GM18499 (cell line): ENCODE data around the gene ZNF652.
"Not testable (repeated sequence)": the region's sequence is repeated elsewhere in the genome, so short reads cannot be mapped to it uniquely, and the experiment has no call there.

ENCODE experiments used
- ATAC-seq: cut with Tn5 transposase; IDR thresholded peaks from one replicate; pipeline ENCODE4 v1.9.1; 2021; ENCODE audit warnings: moderate number of reproducible peaks; ENCODE audit not compliant: insufficient read depth, unreplicated experiment

Gene ZNF652

GRCh38 chr17:49387498-49388289, 25.6 kb upstream of the ZNF652 start:
- no peak for ATAC-seq

- no peak for ATAC-seq
Observed at GRCh38 chr17:49386373-49386772, 24.3 kb upstream of the ZNF652 start.

GRCh38 chr17:49384951-49385350, 22.9 kb upstream of the ZNF652 start:
- ATAC-seq: no peak

- no peak for ATAC-seq
Observed at GRCh38 chr17:49383060-49383459, 21.0 kb upstream of the ZNF652 start.

- no peak for ATAC-seq
Observed at GRCh38 chr17:49382556-49382955, 20.5 kb upstream of the ZNF652 start.

- ATAC-seq: no peak
Observed at GRCh38 chr17:49381793-49382192, 19.7 kb upstream of the ZNF652 start.

- no peak for ATAC-seq
Observed at GRCh38 chr17:49381033-49381432, 19.0 kb upstream of the ZNF652 start.

- no peak for ATAC-seq
Observed at GRCh38 chr17:49379926-49380325, 17.9 kb upstream of the ZNF652 start.

- ATAC-seq: no peak
Observed at GRCh38 chr17:49378311-49378710, 16.3 kb upstream of the ZNF652 start.

GRCh38 chr17:49375544-49375943, 13.5 kb upstream of the ZNF652 start:
- ATAC-seq: no peak

- no peak for ATAC-seq
Observed at GRCh38 chr17:49373115-49373514, 11.1 kb upstream of the ZNF652 start.

- no peak for ATAC-seq
Observed at GRCh38 chr17:49372425-49372824, 10.4 kb upstream of the ZNF652 start.

- no peak for ATAC-seq
Observed at GRCh38 chr17:49370971-49371834, 9.2 kb upstream of the ZNF652 start.

GRCh38 chr17:49369760-49370159, 7.7 kb upstream of the ZNF652 start:
- ATAC-seq: no peak

GRCh38 chr17:49369089-49369488, 7.0 kb upstream of the ZNF652 start:
- no peak for ATAC-seq

- ATAC-seq: no peak
Observed at GRCh38 chr17:49365667-49366066, 3.6 kb upstream of the ZNF652 start.

GRCh38 chr17:49365126-49365525, 3.1 kb upstream of the ZNF652 start:
- not testable (repeated sequence) for ATAC-seq

GRCh38 chr17:49364119-49364518, 2.1 kb upstream of the ZNF652 start:
- ATAC-seq: no peak

GRCh38 chr17:49363251-49363650, 1.2 kb upstream of the ZNF652 start:
- ATAC-seq: no peak

GRCh38 chr17:49362723-49363117, 670 bp upstream of the ZNF652 start:
- ATAC-seq: no peak

GRCh38 chr17:49361129-49361901, 735 bp downstream of the ZNF652 start:
- ATAC-seq: no peak
